ENCODE measurements around the gene CLEC1A.

- TF ChIP-seq CTCF (IDR thresholded peaks at IDR 0.05; ENCODE audit: extremely low read depth in 1 of 2, insufficient read depth in 1 of 2, low read depth in 1 of 2, low read length in 2 of 2) (no peak), POLR2AphosphoS5 (IDR thresholded peaks at IDR 0.05; ENCODE audit: insufficient read depth, low read depth, low read length) (no peak), GATA2 (IDR thresholded peaks at IDR 0.05; ENCODE audit: insufficient read depth, insufficient read length, low read depth, low read length) (no peak), MAX (IDR thresholded peaks at IDR 0.05; ENCODE audit: insufficient read depth, insufficient read length) (no peak), EZH2 (IDR thresholded peaks at IDR 0.05; ENCODE audit: borderline replicate concordance, low read depth, low read length, severe bottlenecking) (no peak), POLR2A (IDR thresholded peaks at IDR 0.05; ENCODE audit: low read depth, low read length) (no peak)
These were observed 30.1 kb downstream of the CLEC1A start for GRCh38 chr12:10068644-10069043.

All from endothelial cell of umbilical vein (primary cell).